Measurements from ENCODE around the gene UCMA.
"Not testable (repeated sequence)": the region's sequence is repeated elsewhere in the genome, so short reads cannot be mapped to it uniquely, and the experiment has no call there.

UCMA gene

DNA sequence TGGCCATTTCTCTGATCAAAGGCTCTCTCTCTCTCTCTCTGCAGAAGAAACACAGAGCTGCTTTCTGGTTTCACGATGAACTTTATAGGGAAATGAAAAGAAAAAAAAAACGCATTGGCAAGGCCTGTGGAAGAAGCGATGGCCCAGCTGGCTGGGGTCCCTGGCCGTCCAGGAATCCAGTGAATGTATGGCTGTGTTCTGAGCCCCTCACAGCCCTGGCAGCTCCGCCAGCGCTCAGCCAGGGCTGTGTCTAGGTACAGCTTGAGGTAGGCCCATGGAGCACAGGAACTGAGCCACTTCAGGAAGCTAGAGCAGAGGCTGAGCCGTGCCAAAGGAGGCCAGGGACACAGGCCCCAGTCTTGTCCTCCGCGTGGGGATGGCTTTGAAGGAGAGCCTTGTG lies 13.1 kb upstream of the UCMA start:
- DNase-seq (ENCODE audit: low read depth): no peak
- no peak overlapping the region for H3K4me3 ChIP-seq (ENCODE audit: low read length)
- TF ChIP-seq, protein P1, sequence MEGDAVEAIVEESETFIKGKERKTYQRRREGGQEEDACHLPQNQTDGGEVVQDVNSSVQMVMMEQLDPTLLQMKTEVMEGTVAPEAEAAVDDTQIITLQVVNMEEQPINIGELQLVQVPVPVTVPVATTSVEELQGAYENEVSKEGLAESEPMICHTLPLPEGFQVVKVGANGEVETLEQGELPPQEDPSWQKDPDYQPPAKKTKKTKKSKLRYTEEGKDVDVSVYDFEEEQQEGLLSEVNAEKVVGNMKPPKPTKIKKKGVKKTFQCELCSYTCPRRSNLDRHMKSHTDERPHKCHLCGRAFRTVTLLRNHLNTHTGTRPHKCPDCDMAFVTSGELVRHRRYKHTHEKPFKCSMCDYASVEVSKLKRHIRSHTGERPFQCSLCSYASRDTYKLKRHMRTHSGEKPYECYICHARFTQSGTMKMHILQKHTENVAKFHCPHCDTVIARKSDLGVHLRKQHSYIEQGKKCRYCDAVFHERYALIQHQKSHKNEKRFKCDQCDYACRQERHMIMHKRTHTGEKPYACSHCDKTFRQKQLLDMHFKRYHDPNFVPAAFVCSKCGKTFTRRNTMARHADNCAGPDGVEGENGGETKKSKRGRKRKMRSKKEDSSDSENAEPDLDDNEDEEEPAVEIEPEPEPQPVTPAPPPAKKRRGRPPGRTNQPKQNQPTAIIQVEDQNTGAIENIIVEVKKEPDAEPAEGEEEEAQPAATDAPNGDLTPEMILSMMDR (conservative IDR thresholded peaks at IDR 0.05; ENCODE audit: low read depth, low read length): no peak

DNA sequence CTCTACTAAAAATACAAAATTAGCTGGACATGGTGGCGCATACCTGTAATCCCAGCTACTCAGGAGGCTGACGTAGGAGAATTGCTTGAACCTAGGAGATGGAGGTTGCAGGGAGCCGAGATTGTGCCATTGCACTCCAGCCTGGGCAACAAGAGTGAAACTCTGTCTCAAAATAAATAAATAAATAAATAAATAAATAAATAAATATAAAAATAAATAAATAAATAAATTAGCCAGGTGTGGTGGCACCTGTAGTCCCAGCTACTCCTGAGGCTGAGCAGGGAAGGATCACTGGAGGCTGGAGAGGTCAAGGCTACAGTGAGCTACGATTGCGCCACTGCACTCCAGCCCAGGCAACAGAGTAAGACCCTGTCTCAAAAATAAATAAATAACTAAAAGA lies 8.1 kb upstream of the UCMA start:
- H3K4me3 ChIP-seq (ENCODE audit: low read length); DNase-seq (ENCODE audit: low read depth): not testable (repeated sequence)

DNA sequence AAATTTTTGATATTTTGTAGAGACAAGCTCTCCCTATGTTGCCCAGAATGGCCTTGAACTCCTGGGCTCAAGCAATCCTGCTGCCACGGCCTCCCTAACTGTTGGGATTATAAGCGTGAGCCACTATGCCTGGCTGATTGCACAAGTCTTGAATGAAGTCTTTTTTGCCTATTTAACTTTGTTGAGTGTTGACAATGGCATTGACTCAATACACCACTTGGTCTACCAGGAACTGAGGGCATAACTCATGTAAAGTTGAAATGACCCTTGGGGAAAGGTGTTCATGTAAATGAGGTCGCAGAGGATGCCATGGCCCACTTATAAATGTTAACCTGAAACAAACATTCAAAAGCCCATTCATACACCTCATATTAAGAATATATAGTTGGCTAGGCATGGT lies 7.4 kb upstream of the UCMA start:
- no peak for DNase-seq (ENCODE audit: low read depth)

DNA sequence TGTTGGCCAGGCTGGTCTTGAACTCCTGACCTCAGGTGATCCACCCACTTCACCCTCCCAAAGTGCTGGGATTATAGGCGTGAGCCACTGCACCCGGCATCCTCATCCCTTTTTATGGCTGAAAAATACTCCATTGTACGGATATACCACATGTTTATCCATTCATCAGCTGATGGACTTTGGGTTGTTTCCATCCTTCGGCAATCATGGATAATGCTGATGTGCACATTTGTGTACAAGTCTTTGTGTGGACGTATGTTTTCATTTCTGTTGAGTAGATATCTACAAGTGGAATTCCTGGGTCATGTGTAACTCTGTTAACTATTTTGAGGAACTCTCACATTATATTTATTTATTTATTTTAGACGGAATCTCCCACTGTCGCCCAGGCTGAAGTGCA lies 5.7 kb upstream of the UCMA start:
- TF ChIP-seq, protein P1 (conservative IDR thresholded peaks at IDR 0.05; ENCODE audit: low read depth, low read length): no peak

More for the DNA sequence above, 7.4 kb upstream of the UCMA start:
- TF ChIP-seq, protein P1 (conservative IDR thresholded peaks at IDR 0.05; ENCODE audit: low read depth, low read length): no peak
- no peak overlapping the region for H3K4me3 ChIP-seq (ENCODE audit: low read length)

DNA sequence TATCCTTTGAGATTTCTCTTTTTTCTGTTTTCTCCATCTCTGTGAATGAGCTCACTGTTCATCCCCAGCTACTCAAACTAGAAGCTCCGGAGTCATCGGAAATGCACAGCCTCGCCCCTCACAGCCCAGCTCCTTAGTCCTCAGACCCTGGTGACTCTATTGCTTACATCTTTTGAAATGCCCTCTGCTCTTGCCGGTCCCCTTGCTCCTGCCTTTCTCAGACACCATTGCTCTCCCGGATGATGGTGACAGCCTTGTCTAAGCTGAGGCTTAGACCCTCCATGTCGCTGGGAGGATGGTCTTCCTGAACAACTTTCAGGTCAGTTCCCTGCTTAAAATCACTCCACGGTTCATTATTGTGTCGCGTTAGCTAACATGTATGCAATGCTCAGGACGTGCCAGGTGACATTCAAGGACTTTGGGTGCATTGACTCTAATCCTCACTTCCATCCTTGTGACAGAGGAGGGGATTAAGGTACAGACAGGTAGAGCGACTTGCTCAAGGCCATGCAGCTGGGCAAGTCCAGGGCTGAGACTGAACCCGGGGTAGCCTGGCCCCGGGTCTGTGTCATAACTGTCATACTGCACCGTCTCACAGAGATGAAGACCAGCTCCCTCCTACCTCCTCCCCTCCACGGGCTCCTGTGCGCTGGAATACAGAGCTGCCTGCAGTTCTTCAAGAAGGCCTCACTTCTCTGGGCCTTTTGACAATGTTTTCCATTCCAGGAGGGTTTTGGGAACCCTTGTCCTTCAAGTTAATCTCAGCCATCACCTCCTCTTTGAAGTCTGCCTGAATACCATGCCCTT lies 4.3 kb upstream of the UCMA start:
- TF ChIP-seq, protein P1 (conservative IDR thresholded peaks at IDR 0.05; ENCODE audit: low read depth, low read length): no peak
- no peak overlapping the region for H3K4me3 ChIP-seq (ENCODE audit: low read length)
- no peak for DNase-seq (ENCODE audit: low read depth)

More for the DNA sequence above, 5.7 kb upstream of the UCMA start:
- DNase-seq (ENCODE audit: low read depth): no peak
- no peak overlapping the region for H3K4me3 ChIP-seq (ENCODE audit: low read length)

DNA sequence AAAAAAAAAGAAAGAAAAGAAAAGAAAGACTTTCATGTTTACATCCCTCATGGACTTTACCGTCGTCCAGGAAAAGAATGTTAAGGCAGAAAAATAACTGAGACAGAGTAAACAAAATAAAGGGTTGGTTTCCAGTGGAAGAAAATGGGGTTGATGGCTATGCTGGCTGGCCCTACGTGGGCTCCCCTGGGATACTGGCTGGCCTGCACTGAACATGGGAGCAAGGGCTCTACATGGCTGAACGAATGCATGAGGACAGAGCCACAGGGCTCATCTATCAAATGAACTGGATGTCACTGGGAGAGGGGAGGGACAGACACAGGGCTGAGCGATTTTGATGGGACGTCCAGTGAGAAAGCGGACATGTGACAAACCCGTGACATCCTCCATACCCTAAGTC lies 2.5 kb upstream of the UCMA start:
- no peak for DNase-seq (ENCODE audit: low read depth)
- H3K4me3 ChIP-seq (ENCODE audit: low read length): no peak overlapping the region
- TF ChIP-seq, protein P1 (conservative IDR thresholded peaks at IDR 0.05; ENCODE audit: low read depth, low read length): no peak

DNA sequence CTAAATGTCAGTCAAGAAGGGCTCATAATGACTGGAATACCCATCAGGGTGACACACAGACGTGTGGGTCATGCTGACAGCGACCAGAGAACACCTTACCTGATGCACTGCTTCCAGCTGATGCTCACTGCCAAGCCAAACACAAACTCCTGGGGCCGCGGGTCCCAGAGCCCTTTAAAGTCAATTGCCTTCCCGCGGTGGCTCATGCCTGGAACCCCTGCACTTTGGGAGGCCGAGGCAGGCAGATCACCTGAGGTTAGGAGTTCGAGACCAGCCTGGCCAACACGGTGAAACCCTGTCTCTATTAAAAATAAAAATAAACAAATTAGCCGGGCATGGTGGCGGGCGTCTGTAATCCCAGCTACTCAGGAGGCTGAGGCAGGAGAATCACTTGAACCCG lies 562 bp upstream of the UCMA start:
- not testable (repeated sequence) for H3K4me3 ChIP-seq (ENCODE audit: low read length); DNase-seq (ENCODE audit: low read depth)

DNA sequence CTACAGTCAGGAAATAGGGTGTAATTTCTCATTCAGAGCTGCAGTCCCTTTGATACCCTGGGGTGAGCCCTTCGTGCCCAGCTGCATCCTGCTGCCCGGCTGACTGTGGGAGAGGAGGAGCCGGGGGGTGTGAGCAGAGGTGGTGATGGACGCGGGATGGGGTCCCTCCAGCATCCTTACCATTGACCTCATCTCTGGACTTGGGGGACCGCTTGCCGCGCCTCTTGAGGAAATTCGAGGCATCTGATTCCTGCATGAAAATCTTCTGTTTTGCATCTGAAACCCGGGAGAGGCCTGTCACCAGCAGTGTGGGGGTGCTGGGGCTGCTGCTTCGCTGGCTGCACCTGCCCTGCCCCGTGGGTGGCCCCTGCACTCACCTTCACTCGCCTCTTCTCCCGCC lies 816 bp downstream of the UCMA start:
- no peak overlapping the region for H3K4me3 ChIP-seq (ENCODE audit: low read length)
- DNase-seq (ENCODE audit: low read depth): no peak
- TF ChIP-seq, protein P1 (conservative IDR thresholded peaks at IDR 0.05; ENCODE audit: low read depth, low read length): no peak
